AG04450 (cell line): ENCODE measurements around the gene CNDP2. TPM values are rescaled to one million over a fixed set of nuclear protein-coding genes. Genes with fewer than 3 reads are reported as not detected.

ENCODE experiments used
- CTCF ChIA-PET: fragments of 300-600, 350-600 bp; formaldehyde crosslinking; extraction: SDS; loops from one replicate; lab custom pipeline; 2022; ENCODE audit warnings: antibody characterized with exemption, inconsistent platforms; lab: Charles Lee
- POLR2A ChIA-PET: fragments of 350-600 bp; formaldehyde crosslinking; extraction: SDS; loops from one replicate; lab custom pipeline; 2021; ENCODE audit warnings: antibody characterized with exemption, inconsistent platforms; lab: Yijun Ruan, JAX
- DNase-seq: peaks from one replicate; pipeline ENCODE4 v3.0.0-alpha.2; 2011; ENCODE audit warnings: low read depth, low spot score
- H3K27ac ChIP-seq: one replicate; pipeline ENCODE4 v1.5.1; 2012; ENCODE audit warnings: low read depth, low read length, control low read depth
- H3K27me3 ChIP-seq: one replicate; pipeline ENCODE4 v1.6.0; 2012; ENCODE audit warnings: low read length; ENCODE audit not compliant: control insufficient read depth, insufficient read depth
- H3K4me3 ChIP-seq: 2 replicates; pipeline ENCODE4 v1.5.1; 2011; ENCODE audit warnings: mild to moderate bottlenecking, low read depth, low read length, control low read depth
- H3K9me3 ChIP-seq: 2 replicates; pipeline ENCODE4 v1.5.1; 2012; ENCODE audit warnings: low read length; ENCODE audit not compliant: control insufficient read depth, insufficient read depth
- CTCF ChIP-seq: IDR thresholded peaks from 2 replicates; pipeline ENCODE4 v1.5.1; 2011; ENCODE audit warnings: low read depth, low read length, control low read depth, inconsistent platforms
- polyA plus RNA-seq: library from polyadenylated mRNA; depleted of rRNA; stranded (reverse); fragments of >200 nt; gene quantifications from 2 replicates; pipeline ENCODE4 v1.2.3, GENCODE V29; 2011

CNDP2 gene
- polyA plus RNA-seq, 1 experiment = 74.2 TPM

GRCh38 chr18:74528913-74529312 is 32.8 kb downstream of the CNDP2 start:
- no peak for TF ChIP-seq CTCF
- H3K27me3 ChIP-seq = peaks cover 24% of the 10 kb centered on the region
- no peak overlapping the region for H3K27ac ChIP-seq
- H3K4me3 ChIP-seq = no peak overlapping the region
- H3K9me3 ChIP-seq = no peaks in the 10 kb centered on the region
- DNase-seq = no peak
- ChIA-PET POLR2A (no interaction called here), CTCF (interaction anchor here (2.3 kb wide), 1 partner anchor 23 kb away, joined by 9 read pairs; no protein-coding TSS in a partner anchor)

DNA sequence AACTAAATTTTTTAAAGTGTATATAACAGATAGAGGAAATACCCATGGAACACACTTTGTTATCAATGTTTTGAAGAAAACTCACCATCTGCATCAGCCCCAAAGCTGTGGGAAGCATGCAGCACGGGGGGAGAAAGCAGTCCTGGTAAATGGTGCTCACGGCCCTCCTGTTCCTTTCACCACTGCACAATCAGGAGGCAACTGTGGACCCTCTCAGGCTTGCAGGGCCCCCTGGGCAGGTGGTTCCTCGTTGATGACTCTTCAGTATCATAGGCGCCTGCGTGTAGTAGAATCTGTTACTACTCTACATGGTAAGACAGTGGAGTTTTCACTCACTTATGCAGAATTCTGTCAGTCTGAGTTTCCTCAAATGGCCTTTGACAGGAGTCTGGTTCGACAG is 33.2 kb downstream of the CNDP2 start:
- ChIA-PET CTCF (interaction anchor here (2.3 kb wide), 1 partner anchor 22 kb away, joined by 9 read pairs; no protein-coding TSS in a partner anchor), POLR2A (no interaction called here)
- no peaks in the 10 kb centered on the region for H3K9me3 ChIP-seq
- no peak for TF ChIP-seq CTCF
- H3K4me3 ChIP-seq = no peak overlapping the region
- H3K27ac ChIP-seq = no peak overlapping the region
- peaks cover 28% of the 10 kb centered on the region for H3K27me3 ChIP-seq
- DNase-seq = no peak

DNA sequence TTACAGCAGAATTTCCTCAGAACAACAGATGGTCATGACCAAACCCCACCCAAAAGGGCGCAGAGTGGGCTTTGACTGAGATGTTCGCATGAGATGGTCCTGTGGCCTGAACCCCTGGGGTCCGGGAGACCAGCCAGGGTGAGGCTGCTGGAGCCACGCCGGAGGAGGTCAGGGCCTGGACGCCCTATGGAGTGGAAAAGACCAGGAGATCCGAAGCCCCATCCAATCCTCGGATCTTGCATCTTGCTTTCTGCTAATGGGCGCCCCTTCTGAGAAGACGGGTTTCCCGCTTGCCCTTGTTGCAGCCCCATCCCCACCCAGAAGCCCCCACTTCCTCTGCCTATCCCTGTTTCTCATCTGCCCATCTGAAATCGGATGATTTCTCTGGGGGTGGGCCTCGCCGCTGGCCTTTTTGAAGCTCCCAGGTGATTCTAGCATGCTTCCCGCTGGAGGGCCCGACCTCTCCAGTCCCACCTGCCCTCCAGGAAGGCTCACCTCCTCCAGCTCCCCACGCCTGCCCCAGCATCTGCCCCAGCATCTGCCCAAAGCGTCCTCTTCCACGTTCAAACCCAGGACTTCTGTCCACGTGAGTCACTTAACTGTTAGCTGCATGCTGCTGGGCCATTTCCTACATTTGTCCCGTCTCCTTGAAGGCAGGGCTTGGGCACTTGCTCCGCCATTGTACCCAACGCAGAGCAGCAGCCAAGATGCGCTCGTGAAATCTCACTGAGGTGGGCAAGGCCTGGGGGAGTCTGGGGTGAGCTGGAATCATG is 33.8 kb downstream of the CNDP2 start:
- CTCF ChIA-PET = interaction anchor here (2.3 kb wide), 1 partner anchor 22 kb away, joined by 9 read pairs; no protein-coding TSS in a partner anchor

DNA sequence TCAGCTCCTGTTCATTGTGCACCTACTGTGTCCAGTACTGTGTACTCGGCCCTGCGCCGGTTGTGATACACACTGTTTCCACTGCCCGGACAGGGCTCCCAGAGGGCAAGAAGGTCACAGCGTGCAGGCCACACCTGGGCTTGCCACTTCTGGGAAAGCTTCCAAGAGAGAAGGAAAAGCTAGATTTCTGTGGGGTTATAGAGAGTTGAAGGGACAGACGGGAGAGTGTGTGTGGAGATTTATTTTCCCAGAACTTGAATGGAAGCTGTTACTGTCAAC is 34.4 kb downstream of the CNDP2 start:
- DNase-seq = no peak
- TF ChIP-seq CTCF = no peak
- ChIA-PET POLR2A (no interaction called here), CTCF (interaction anchor here (2.3 kb wide), 1 partner anchor 21 kb away, joined by 9 read pairs; no protein-coding TSS in a partner anchor)
- H3K4me3 ChIP-seq = no peak overlapping the region
- H3K27ac ChIP-seq = no peak overlapping the region
- H3K27me3 ChIP-seq = peaks cover 28% of the 10 kb centered on the region
- H3K9me3 ChIP-seq = no peaks in the 10 kb centered on the region

More for the DNA sequence above, 33.8 kb downstream of the CNDP2 start:
- no peak overlapping the region for H3K27ac ChIP-seq
- no peak for TF ChIP-seq CTCF
- DNase-seq = no peak
- peaks cover 28% of the 10 kb centered on the region for H3K27me3 ChIP-seq
- POLR2A ChIA-PET = no interaction called here
- no peak overlapping the region for H3K4me3 ChIP-seq
- H3K9me3 ChIP-seq = no peaks in the 10 kb centered on the region

DNA sequence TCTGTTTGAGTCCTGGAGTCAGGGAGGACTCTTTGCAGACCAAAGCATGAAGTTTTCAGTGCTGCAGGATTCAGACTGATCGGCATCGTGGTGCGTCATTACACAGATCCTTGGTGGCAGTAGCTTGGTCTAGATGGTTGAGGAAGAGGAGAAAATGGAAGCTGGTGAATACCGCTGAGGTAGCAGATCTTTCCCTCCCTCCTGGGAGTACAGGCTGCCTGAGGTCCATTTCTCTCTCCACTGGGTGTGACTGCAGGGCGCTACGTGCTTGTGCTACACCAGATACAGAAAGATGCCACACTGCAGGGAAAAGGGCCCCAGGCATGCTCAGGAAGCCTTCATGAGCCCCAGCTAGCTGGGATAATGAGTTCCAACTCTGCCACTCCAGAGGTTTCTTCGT is 34.9 kb downstream of the CNDP2 start:
- H3K4me3 ChIP-seq = no peak overlapping the region
- no peak overlapping the region for H3K27ac ChIP-seq
- no peak for DNase-seq
- POLR2A ChIA-PET = no interaction called here
- peaks cover 27% of the 10 kb centered on the region for H3K27me3 ChIP-seq
- H3K9me3 ChIP-seq = no peaks in the 10 kb centered on the region
- CTCF ChIA-PET = interaction anchor here (1.2 kb wide), 1 partner anchor 21 kb away, joined by 5 read pairs; no protein-coding TSS in a partner anchor
- TF ChIP-seq CTCF = no peak
